Left ventricle myocardium inferior (tissue), 1 donor: ENCODE measurements around the gene BLACAT1. TPM values are rescaled to one million over a fixed set of nuclear protein-coding genes. Genes with fewer than 3 reads are reported as not detected.

Experiments
- DNase-seq: peaks from one replicate; pipeline ENCODE4 v3.0.0-alpha.2; 2020
- H3K27ac ChIP-seq: fragments of 200-600 bp; replicated peaks from 2 replicates; pipeline ENCODE4 v1.8.0; 2021
- H3K27me3 ChIP-seq: fragments of 200-600 bp; 2 replicates; pipeline ENCODE4 v1.8.0; 2021; ENCODE audit warnings: low read depth
- H3K36me3 ChIP-seq: fragments of 200-600 bp; 2 replicates; pipeline ENCODE4 v1.8.0; 2021
- H3K4me1 ChIP-seq: fragments of 200-600 bp; 2 replicates; pipeline ENCODE4 v1.8.0; 2021
- H3K4me3 ChIP-seq: fragments of 200-600 bp; 2 replicates; pipeline ENCODE4 v1.8.0; 2021; ENCODE audit warnings: mild to moderate bottlenecking, moderate library complexity
- H3K9me3 ChIP-seq: fragments of 200-600 bp; replicated peaks from 2 replicates; pipeline ENCODE4 v1.8.0; 2021
- CTCF ChIP-seq: fragments of 200-600 bp; IDR thresholded peaks from 2 replicates; pipeline ENCODE4 v1.8.0; 2021; ENCODE audit warnings: antibody characterized with exemption, mild to moderate bottlenecking, borderline replicate concordance
- intact Hi-C: fragments of 100-400 bp; cut with micrococcal nuclease; formaldehyde crosslinking; loops from one replicate; pipeline ENCODE4 v1.11.0; 2022
- total RNA-seq: library from RNA; stranded (reverse); fragmentation: NEBNext Ultra II Directional; extraction: Animal tissue kit (Norgen Biotek cat#: 25700); gene quantifications from one replicate; pipeline ENCODE4 v1.2.1, GENCODE V29; 2021
- donor health status: DM: no; HTN: yes; CAD: no; lungs with severe emphysema.

The BLACAT1 gene
- total RNA-seq, 1 donor from 2014 or later, result not detected

DNA sequence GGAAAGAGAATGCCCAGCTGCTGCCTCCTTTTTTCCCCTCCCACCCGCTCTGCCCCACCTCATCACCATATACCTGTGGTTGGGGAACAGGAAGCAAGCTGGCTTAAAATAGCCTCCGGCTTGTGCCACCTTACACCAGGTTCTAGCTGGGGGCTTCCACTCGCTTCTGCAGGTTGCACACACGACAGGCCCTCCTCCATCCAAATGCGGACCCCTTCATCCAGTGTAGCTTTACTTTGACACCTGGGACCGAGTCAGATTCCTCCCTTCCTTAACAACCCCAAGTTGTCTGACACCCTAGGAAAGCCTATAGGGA, 14.6 kb downstream of the BLACAT1 start:
- peaks cover 63% of the 10 kb centered on the region for H3K4me1 ChIP-seq
- peak overlapping the region; percentile 30 for H3K27ac ChIP-seq
- no peak for TF ChIP-seq CTCF
- H3K4me3 ChIP-seq, result no peak overlapping the region
- intact Hi-C loops, result no loop called here
- no peaks in the 10 kb centered on the region for H3K27me3 ChIP-seq
- no peak for DNase-seq
- H3K9me3 ChIP-seq, result no peaks in the 10 kb centered on the region
- H3K36me3 ChIP-seq, result no peaks in the 10 kb centered on the region

DNA sequence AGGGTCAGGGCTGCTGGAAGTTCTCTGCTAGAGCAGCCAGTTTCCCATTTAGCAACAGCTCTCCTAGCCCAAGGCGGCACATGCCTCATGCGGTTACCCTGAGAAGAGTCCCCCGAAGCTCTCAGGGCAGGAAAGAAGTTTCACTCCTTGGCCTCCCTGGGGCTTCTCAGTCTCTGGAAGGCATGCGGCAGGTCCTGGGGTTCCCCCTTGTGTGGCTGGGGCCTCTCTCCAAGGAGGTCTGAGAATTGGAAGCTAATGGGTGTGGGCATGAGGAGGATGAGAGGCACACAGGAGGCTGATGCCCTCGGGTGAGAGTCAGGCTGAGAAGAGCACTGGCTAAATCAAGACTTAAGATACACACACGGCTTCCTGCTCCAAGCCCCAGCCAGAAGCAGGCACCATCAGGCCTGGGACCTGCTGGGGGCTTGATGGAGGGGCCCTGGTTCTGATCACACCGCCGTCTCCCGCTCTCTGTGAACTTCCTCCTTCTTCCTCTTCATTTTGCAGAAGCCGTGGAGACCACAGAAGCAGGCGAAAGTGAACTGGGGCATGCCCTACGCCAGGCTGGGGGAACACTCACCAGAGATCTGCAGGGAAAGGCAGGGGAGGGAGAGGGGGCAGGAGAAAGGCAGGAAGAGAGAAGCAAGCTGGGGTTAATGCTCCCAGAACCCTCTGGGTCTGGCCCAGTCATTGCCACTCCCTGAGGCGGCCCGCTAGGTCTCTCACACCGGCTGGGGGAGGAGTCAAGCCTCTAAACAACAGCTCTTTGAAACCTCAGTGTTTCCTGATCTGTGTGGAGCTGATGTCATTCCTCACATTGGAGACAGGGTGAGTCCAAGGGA, 15.1 kb downstream of the BLACAT1 start:
- intact Hi-C loops, result no loop called here
- no peak overlapping the region for H3K4me3 ChIP-seq
- peak; percentile 29 for DNase-seq

DNA sequence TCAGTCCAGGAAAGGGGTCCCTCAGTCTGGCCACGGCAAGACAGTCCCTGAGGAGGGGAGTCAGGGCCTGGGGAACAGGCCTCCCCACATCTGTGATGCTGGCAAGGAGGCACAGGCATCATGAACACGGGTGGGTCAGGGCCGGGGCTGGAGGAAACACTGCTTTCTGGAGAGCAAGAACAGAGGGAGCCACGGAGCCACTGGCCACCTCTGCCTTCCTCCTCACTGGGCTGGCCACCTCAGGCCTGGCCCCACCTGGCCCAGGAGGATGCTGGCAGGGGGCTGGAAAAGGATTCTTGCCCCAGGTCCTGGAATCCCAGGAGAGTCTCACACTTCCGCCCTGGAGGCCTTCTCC, 15.7 kb downstream of the BLACAT1 start:
- no peak overlapping the region for H3K4me3 ChIP-seq
- H3K9me3 ChIP-seq, result no peaks in the 10 kb centered on the region
- H3K4me1 ChIP-seq, result peaks cover 55% of the 10 kb centered on the region
- H3K27ac ChIP-seq, result peak overlapping the region; percentile 78
- H3K36me3 ChIP-seq, result no peaks in the 10 kb centered on the region
- no peaks in the 10 kb centered on the region for H3K27me3 ChIP-seq
- intact Hi-C loops, result no loop called here
- DNase-seq, result no peak
- no peak for TF ChIP-seq CTCF

More for the DNA sequence above, 15.1 kb downstream of the BLACAT1 start:
- H3K27ac ChIP-seq, result peak overlapping the region; percentile 78
- H3K27me3 ChIP-seq, result no peaks in the 10 kb centered on the region
- H3K9me3 ChIP-seq, result no peaks in the 10 kb centered on the region
- H3K36me3 ChIP-seq, result no peaks in the 10 kb centered on the region
- no peak for TF ChIP-seq CTCF
- H3K4me1 ChIP-seq, result peaks cover 58% of the 10 kb centered on the region

DNA sequence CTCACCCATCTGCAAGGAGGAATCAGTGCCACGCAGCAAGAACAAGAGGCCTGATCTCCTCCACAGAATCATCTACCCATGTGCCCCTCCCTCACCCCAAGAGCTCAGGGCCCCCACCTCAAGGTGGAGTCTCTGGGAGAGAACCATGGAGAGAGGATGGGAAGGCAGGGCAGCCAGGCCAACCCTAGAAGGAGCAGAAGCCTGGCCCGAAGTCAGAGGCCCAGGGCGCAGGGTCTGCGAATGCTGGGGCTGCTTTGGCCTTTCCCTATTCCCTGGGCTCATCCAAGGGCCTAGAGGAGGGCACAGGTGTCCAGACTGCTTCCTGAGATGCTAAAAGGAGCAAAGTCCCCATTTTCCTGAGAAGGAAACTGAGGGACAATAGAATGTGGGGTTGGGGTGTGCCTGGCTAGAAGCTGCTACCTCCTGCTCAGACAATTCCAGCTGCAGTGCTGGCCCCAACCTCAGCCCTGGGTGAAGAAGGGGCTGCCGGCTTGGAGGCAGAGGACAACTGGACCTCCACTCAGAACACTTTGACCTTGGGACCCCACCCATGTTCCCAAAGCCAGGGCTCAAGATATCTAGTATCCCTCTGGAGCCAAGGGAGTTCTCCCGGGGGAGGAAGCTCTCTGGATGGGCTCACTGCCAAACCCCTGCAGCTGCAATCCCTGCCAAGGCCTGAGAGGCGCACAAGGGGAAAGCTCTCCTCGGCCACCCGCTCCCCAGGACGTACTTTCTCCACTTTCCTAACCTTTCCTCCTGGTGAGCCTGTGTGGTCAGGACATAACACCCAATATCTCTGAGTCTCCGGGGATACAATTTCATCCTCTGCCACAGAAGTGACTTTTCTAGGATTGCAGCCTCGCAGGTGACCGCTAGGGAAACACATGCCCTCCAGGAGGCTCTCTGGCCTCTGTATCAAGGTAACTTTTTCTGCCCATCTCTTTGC, 17.4 kb downstream of the BLACAT1 start:
- peak; percentile 87 for TF ChIP-seq CTCF
- peak overlapping the region; percentile 36 for H3K4me3 ChIP-seq
- H3K27me3 ChIP-seq, result no peaks in the 10 kb centered on the region
- peak overlapping the region; percentile 78 for H3K27ac ChIP-seq
- no peaks in the 10 kb centered on the region for H3K9me3 ChIP-seq
- DNase-seq, result peak; percentile 86
- intact Hi-C loops, result no loop called here
- no peaks in the 10 kb centered on the region for H3K36me3 ChIP-seq
- H3K4me1 ChIP-seq, result peaks cover 55% of the 10 kb centered on the region

- Histone ChIP-seq H3K4me3 (no peak overlapping the region), H3K27ac (no peak overlapping the region), H3K9me3 (no peaks in the 10 kb centered on the region), H3K27me3 (no peaks in the 10 kb centered on the region), H3K4me1 (peaks cover 55% of the 10 kb centered on the region), H3K36me3 (no peaks in the 10 kb centered on the region)
- TF ChIP-seq CTCF, result no peak
- no peak for DNase-seq
- intact Hi-C loops, result no loop called here
These were observed 18.3 kb downstream of the BLACAT1 start for GRCh38 chr1:205437570-205437969.
